A549 (cell line): Measurements from ENCODE around the gene TPO.

Experiments used
- EP300 ChIP-seq, 2 experiments: fragments of >200 bp; sonication (Bioruptor Twin); formaldehyde crosslinking; IDR thresholded peaks; 2 replicates in 1 of 2; 3 replicates in 1 of 2; pipeline ENCODE4 v1.6.1; 2016 to 2017
- TF ChIP-seq, protein P1 (sequence below): IDR thresholded peaks from 2 replicates; pipeline ENCODE4 v1.6.1; 2012
- TF ChIP-seq, protein P2 (sequence below): fragments of >200 bp; sonication (Bioruptor Twin); formaldehyde crosslinking; IDR thresholded peaks from 3 replicates; pipeline ENCODE4 v1.6.1; 2016

- TF ChIP-seq EP300 (IDR thresholded peaks at IDR 0.05), result no peak
- TF ChIP-seq, protein P1, sequence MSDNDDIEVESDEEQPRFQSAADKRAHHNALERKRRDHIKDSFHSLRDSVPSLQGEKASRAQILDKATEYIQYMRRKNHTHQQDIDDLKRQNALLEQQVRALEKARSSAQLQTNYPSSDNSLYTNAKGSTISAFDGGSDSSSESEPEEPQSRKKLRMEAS, result no peak
- TF ChIP-seq, protein P2, sequence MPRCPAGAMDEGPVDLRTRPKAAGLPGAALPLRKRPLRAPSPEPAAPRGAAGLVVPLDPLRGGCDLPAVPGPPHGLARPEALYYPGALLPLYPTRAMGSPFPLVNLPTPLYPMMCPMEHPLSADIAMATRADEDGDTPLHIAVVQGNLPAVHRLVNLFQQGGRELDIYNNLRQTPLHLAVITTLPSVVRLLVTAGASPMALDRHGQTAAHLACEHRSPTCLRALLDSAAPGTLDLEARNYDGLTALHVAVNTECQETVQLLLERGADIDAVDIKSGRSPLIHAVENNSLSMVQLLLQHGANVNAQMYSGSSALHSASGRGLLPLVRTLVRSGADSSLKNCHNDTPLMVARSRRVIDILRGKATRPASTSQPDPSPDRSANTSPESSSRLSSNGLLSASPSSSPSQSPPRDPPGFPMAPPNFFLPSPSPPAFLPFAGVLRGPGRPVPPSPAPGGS, result no peak
These were observed 7.7 kb downstream of the TPO start for GRCh38 chr2:1420746-1421480.
